Measurements from ENCODE around the gene ADH1B. TPM values are rescaled to one million over a fixed set of nuclear protein-coding genes. Genes with fewer than 3 reads are reported as not detected.
A peak's percentile ranks its signal among the peaks of the same experiment; 100 is the strongest.
"Not testable (repeated sequence)": the region's sequence is repeated elsewhere in the genome, so short reads cannot be mapped to it uniquely, and the experiment has no call there.

Gene ADH1B
- total RNA-seq, result 1,000 to 10,000 TPM; 1,681 to 8,339 (median 3,297) TPM

- ATAC-seq (ENCODE audit: low FRiP score), result peak; percentile 66
- no peak for DNase-seq (ENCODE audit: low spot score)
- TF ChIP-seq, protein P1, sequence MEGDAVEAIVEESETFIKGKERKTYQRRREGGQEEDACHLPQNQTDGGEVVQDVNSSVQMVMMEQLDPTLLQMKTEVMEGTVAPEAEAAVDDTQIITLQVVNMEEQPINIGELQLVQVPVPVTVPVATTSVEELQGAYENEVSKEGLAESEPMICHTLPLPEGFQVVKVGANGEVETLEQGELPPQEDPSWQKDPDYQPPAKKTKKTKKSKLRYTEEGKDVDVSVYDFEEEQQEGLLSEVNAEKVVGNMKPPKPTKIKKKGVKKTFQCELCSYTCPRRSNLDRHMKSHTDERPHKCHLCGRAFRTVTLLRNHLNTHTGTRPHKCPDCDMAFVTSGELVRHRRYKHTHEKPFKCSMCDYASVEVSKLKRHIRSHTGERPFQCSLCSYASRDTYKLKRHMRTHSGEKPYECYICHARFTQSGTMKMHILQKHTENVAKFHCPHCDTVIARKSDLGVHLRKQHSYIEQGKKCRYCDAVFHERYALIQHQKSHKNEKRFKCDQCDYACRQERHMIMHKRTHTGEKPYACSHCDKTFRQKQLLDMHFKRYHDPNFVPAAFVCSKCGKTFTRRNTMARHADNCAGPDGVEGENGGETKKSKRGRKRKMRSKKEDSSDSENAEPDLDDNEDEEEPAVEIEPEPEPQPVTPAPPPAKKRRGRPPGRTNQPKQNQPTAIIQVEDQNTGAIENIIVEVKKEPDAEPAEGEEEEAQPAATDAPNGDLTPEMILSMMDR (IDR thresholded peaks at IDR 0.05), result no peak
These were observed at the start of gene ADH1B for GRCh38 chr4:99321241-99322191. TSS of gene ADH1B (minus strand) at chr4:99321401. CDS start at chr4:99321331, 70 bp downstream.

GRCh38 chr4:99367817-99368216 is 46.6 kb upstream of the ADH1B start:
- ATAC-seq (ENCODE audit: low FRiP score); DNase-seq (ENCODE audit: low spot score): not testable (repeated sequence)

DNA sequence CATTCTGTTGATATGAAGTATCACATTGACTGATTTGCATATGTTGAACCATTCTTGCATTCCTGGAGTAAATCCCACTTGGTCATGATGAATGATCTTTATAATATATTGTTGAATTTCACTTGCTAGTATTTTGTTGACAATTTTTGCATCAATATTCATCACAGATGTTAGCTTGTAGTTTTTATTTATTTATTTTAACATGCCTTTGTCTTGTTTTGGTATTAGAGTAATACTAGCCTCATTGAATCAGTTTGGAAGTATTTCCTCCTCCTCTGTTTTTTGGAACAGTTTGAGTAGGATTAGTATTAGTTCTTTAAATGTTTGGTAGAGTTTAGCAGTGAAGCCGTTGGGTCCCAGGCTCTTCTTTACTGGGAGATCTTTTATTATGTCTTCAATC is 45.3 kb upstream of the ADH1B start:
- DNase-seq (ENCODE audit: low spot score), result no peak
- ATAC-seq (ENCODE audit: low FRiP score), result no peak
- TF ChIP-seq, protein P1 (IDR thresholded peaks at IDR 0.05), result no peak

GRCh38 chr4:99362768-99363167 is 41.6 kb upstream of the ADH1B start:
- DNase-seq (ENCODE audit: low spot score) (no peak), ATAC-seq (ENCODE audit: low FRiP score) (no peak)
- TF ChIP-seq, protein P1 (IDR thresholded peaks at IDR 0.05), result no peak

DNA sequence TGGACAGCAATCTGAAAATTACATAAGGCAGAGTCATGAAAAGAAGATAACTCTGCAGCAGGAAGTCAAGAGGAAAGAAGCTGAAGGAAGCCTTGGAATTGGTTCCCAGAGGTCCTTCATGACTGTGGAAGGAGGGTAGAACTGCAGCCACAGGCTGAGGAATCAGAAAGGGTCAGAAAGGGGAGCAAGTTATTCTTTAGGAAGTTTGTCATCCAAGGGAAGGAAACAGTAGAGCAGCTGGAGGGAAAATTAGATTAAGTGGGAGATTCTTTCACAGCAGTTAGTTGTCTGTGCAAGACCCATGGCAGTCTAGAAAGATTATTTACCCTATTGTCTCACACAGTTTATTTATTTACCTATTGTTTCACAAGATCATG is 40.7 kb upstream of the ADH1B start:
- TF ChIP-seq, protein P1 (IDR thresholded peaks at IDR 0.05), result no peak
- no peak for ATAC-seq (ENCODE audit: low FRiP score)
- DNase-seq (ENCODE audit: low spot score), result no peak

GRCh38 chr4:99361268-99361898 is 40.2 kb upstream of the ADH1B start:
- no peak for DNase-seq (ENCODE audit: low spot score)
- TF ChIP-seq, protein P1 (IDR thresholded peaks at IDR 0.05), result no peak
- no peak for ATAC-seq (ENCODE audit: low FRiP score)

DNA sequence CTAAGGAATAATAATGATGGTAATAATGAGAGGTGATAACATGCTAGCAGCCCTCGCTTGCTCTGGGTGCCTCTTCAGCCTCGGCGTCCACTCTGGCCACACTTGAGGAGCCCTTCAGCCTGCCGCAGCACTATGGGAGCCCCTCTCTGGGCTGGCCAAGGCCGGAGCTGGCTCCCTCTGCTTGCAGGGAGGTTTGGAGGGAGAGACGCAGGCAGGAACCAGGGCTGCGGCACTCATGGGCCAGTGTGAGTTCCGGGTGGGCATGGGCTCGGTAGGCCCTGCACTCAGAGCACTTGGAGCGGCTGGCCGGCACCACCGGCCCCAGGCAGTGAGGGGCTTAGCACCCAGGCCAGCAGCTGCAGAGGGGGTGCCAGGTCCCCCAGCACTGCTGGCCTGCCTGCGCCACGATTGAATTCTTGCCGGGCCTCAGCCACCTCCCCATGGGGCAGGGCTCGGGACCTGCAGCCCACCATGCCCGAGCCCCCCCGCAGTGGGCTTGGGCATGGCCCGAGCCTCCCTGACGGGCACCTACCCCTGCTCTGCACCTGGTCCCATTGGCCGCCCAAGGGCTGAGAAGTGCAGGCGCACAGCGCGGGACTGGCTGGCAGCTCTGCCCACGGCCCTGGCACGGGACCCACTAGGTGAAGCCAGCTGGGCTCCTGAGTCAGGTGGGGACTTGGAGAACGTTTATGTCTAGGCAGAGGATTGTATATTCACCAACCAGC is 38.4 kb upstream of the ADH1B start:
- TF ChIP-seq, protein P1 (IDR thresholded peaks at IDR 0.05), result no peak
- DNase-seq (ENCODE audit: low spot score), result no peak
- ATAC-seq (ENCODE audit: low FRiP score), result no peak
